ENCODE measurements around the gene FAR2.

- TF ChIP-seq POLR2A (IDR thresholded peaks at IDR 0.05) (no peak), CTCF (IDR thresholded peaks at IDR 0.05) (no peak)
Observed at GRCh38 chr12:29306682-29307081, 157.6 kb downstream of the FAR2 start.
